RWPE2 (cell line): Measurements from ENCODE around the gene PACS1.

Experiments
- ATAC-seq: fragments of 200-7000 bp; cut with Tn5 transposase; 3 replicates; pipeline ENCODE4 v1.9.1; 2021; ENCODE audit warnings: low read depth
- DNase-seq: peaks from one replicate; pipeline ENCODE4 v3.0.0-alpha.2; 2020; ENCODE audit warnings: low spot score
- H3K27ac ChIP-seq: fragments of 450-650 bp; 2 replicates; pipeline ENCODE4 v1.5.1; 2017; ENCODE audit warnings: mild to moderate bottlenecking; ENCODE audit not compliant: poor library complexity, severe bottlenecking
- H3K27me3 ChIP-seq: fragments of 250-450 bp; sonication (Bioruptor Pico); 2 replicates; pipeline ENCODE4 v1.5.1; 2021; ENCODE audit warnings: mild to moderate bottlenecking, moderate library complexity; ENCODE audit not compliant: insufficient read depth, poor library complexity, severe bottlenecking
- H3K36me3 ChIP-seq: fragments of 250-450 bp; sonication (Bioruptor Pico); 2 replicates; pipeline ENCODE4 v1.5.1; 2020; ENCODE audit warnings: low read depth, mild to moderate bottlenecking, moderate library complexity
- H3K4me1 ChIP-seq: fragments of 250-450 bp; sonication (Bioruptor Pico); 2 replicates; pipeline ENCODE4 v1.5.1; 2021; ENCODE audit warnings: mild to moderate bottlenecking, moderate library complexity; ENCODE audit not compliant: insufficient read depth, poor library complexity, severe bottlenecking
- H3K4me3 ChIP-seq: fragments of 250-450 bp; sonication (Bioruptor Pico); 2 replicates; pipeline ENCODE4 v1.5.1; 2021; ENCODE audit warnings: mild to moderate bottlenecking, moderate library complexity; ENCODE audit not compliant: severe bottlenecking
- H3K9me3 ChIP-seq: fragments of 250-450 bp; sonication (Bioruptor Pico); 2 replicates; pipeline ENCODE4 v1.5.1; 2021; ENCODE audit warnings: mild to moderate bottlenecking, moderate library complexity; ENCODE audit not compliant: severe bottlenecking
- TF ChIP-seq, protein P1 (sequence below): fragments of 450-650 bp; IDR thresholded peaks from one replicate; pipeline ENCODE4 v1.5.1; 2017; ENCODE audit warnings: mild to moderate bottlenecking, moderate library complexity; ENCODE audit not compliant: poor library complexity, severe bottlenecking

PACS1 gene

GRCh38 chr11:66042227-66042995 is 27.7 kb upstream of the PACS1 start:
- Histone ChIP-seq H3K9me3 (no peaks in the 10 kb centered on the region), H3K4me3 (no peak overlapping the region), H3K27ac (no peak overlapping the region), H3K27me3 (no peaks in the 10 kb centered on the region), H3K4me1 (no peaks in the 10 kb centered on the region), H3K36me3 (no peaks in the 10 kb centered on the region)
- TF ChIP-seq, protein P1, sequence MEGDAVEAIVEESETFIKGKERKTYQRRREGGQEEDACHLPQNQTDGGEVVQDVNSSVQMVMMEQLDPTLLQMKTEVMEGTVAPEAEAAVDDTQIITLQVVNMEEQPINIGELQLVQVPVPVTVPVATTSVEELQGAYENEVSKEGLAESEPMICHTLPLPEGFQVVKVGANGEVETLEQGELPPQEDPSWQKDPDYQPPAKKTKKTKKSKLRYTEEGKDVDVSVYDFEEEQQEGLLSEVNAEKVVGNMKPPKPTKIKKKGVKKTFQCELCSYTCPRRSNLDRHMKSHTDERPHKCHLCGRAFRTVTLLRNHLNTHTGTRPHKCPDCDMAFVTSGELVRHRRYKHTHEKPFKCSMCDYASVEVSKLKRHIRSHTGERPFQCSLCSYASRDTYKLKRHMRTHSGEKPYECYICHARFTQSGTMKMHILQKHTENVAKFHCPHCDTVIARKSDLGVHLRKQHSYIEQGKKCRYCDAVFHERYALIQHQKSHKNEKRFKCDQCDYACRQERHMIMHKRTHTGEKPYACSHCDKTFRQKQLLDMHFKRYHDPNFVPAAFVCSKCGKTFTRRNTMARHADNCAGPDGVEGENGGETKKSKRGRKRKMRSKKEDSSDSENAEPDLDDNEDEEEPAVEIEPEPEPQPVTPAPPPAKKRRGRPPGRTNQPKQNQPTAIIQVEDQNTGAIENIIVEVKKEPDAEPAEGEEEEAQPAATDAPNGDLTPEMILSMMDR, result no peak
- DNase-seq, result no peak
- ATAC-seq, result no peak

- TF ChIP-seq, protein P1, result no peak
- H3K4me3 ChIP-seq, result no peak overlapping the region
- ATAC-seq (no peak), DNase-seq (no peak)
- H3K27me3 ChIP-seq, result no peaks in the 10 kb centered on the region
- no peaks in the 10 kb centered on the region for H3K36me3 ChIP-seq
- no peak overlapping the region for H3K27ac ChIP-seq
- no peaks in the 10 kb centered on the region for H3K9me3 ChIP-seq
- H3K4me1 ChIP-seq, result no peaks in the 10 kb centered on the region
Measured at GRCh38 chr11:66042996-66043906, 26.8 kb upstream of the PACS1 start.

- no peaks in the 10 kb centered on the region for H3K36me3 ChIP-seq
- ATAC-seq, result no peak
- no peaks in the 10 kb centered on the region for H3K9me3 ChIP-seq
- TF ChIP-seq, protein P1, result no peak
- no peaks in the 10 kb centered on the region for H3K27me3 ChIP-seq
- DNase-seq, result no peak
- no peak overlapping the region for H3K27ac ChIP-seq
- H3K4me1 ChIP-seq, result no peaks in the 10 kb centered on the region
- no peak overlapping the region for H3K4me3 ChIP-seq
Measured at GRCh38 chr11:66044757-66045156, 25.3 kb upstream of the PACS1 start.

DNA sequence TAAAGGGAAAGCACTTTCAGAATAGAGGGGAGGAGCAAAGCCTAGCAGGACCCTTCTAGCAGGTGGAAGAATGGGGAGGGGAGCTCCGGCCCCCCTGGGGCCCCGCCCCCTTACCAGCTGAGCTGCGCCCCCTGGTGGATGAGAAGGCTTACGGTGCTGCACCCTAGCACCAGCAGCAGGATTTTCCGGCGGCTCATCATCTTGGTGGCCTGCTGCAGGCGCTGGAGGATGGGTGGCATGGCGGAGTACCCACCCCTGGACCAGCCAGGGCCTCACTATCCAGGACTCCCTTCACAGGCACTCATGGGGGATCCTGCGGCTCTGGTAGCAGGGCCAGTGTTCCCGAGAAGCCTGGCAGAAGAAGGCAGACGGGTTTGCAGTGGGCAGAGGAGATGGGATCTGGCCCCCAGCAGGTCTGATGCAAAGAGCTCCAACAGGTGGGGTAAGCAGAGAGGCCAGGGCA is 24.9 kb upstream of the PACS1 start:
- H3K27ac ChIP-seq, result no peak overlapping the region
- peak; percentile 81 for ATAC-seq
- DNase-seq, result no peak
- TF ChIP-seq, protein P1, result peak; percentile 84
- H3K4me3 ChIP-seq, result no peak overlapping the region
- H3K9me3 ChIP-seq, result no peaks in the 10 kb centered on the region
- no peaks in the 10 kb centered on the region for H3K27me3 ChIP-seq
- H3K36me3 ChIP-seq, result no peaks in the 10 kb centered on the region
- no peaks in the 10 kb centered on the region for H3K4me1 ChIP-seq
